Loucy (cell line): ENCODE measurements around the gene CCM2.

Experiments
- H2AFZ ChIP-seq: fragments of 200-600 bp; sonication (generic); 2 replicates; pipeline ENCODE4 v1.6.0; 2016; ENCODE audit warnings: antibody characterized with exemption, mild to moderate bottlenecking, low read length, moderate library complexity
- H3F3A ChIP-seq: fragments of 200-600 bp; 2 replicates; pipeline ENCODE4 v1.6.0; 2016; ENCODE audit warnings: antibody characterized with exemption, low read depth, mild to moderate bottlenecking
- H3K27me3 ChIP-seq: fragments of 200-600 bp; sonication (generic); 2 replicates; pipeline ENCODE4 v1.6.1; 2014; ENCODE audit warnings: low read length, mild to moderate bottlenecking; ENCODE audit not compliant: insufficient read depth, poor library complexity, severe bottlenecking
- H3K36me3 ChIP-seq: fragments of 200-600 bp; sonication (generic); 2 replicates; pipeline ENCODE4 v1.6.1; 2016; ENCODE audit warnings: low read length; ENCODE audit not compliant: insufficient read depth
- H3K4me1 ChIP-seq: fragments of 200-600 bp; sonication (generic); 2 replicates; pipeline ENCODE4 v1.5.1; 2014; ENCODE audit warnings: low read length, mild to moderate bottlenecking; ENCODE audit not compliant: insufficient read depth, poor library complexity, severe bottlenecking
- H3K4me2 ChIP-seq: fragments of 200-600 bp; sonication (generic); 2 replicates; pipeline ENCODE4 v1.6.0; 2014; ENCODE audit warnings: antibody characterized with exemption, low read length, low read depth, mild to moderate bottlenecking; ENCODE audit not compliant: poor library complexity, severe bottlenecking
- H3K4me3 ChIP-seq: fragments of 200-600 bp; sonication (generic); 2 replicates; pipeline ENCODE4 v1.5.1; 2014; ENCODE audit warnings: low read length, mild to moderate bottlenecking, mixed read lengths; ENCODE audit not compliant: poor library complexity, severe bottlenecking
- H3K79me2 ChIP-seq: fragments of 200-600 bp; sonication (generic); 2 replicates; pipeline ENCODE4 v1.6.1; 2014; ENCODE audit warnings: low read length; ENCODE audit not compliant: insufficient read depth
- H3K9ac ChIP-seq: fragments of 200-600 bp; sonication (generic); 2 replicates; pipeline ENCODE4 v1.6.0; 2014; ENCODE audit warnings: mild to moderate bottlenecking, low read depth, low read length, moderate library complexity; ENCODE audit not compliant: poor library complexity, severe bottlenecking
- H3K9me2 ChIP-seq: fragments of 200-600 bp; sonication (generic); replicated peaks from 2 replicates; pipeline ENCODE4 v1.6.1; 2016; ENCODE audit warnings: low read depth, low read length, mixed read lengths
- H3K9me3 ChIP-seq: fragments of 200-600 bp; sonication (generic); 2 replicates; pipeline ENCODE4 v1.6.1; 2014; ENCODE audit warnings: mild to moderate bottlenecking, antibody characterized with exemption, low read length, low read depth; ENCODE audit not compliant: insufficient read depth
- H4K20me1 ChIP-seq: fragments of 200-600 bp; sonication (generic); 2 replicates; pipeline ENCODE4 v1.6.0; 2014; ENCODE audit warnings: antibody characterized with exemption, low read length, mild to moderate bottlenecking; ENCODE audit not compliant: insufficient read depth, poor library complexity, severe bottlenecking
- EZH2phosphoT487 ChIP-seq: fragments of 200-600 bp; IDR thresholded peaks from 2 replicates; pipeline ENCODE4 v1.6.1; 2018; ENCODE audit warnings: antibody characterized with exemption, mild to moderate bottlenecking, moderate library complexity, borderline replicate concordance
- TF ChIP-seq, protein P1 (sequence below): fragments of 200-600 bp; sonication (generic); conservative IDR thresholded peaks from 2 replicates; pipeline ENCODE4 v1.5.1; 2014; ENCODE audit warnings: mild to moderate bottlenecking, antibody characterized with exemption, low read length

Gene CCM2

DNA sequence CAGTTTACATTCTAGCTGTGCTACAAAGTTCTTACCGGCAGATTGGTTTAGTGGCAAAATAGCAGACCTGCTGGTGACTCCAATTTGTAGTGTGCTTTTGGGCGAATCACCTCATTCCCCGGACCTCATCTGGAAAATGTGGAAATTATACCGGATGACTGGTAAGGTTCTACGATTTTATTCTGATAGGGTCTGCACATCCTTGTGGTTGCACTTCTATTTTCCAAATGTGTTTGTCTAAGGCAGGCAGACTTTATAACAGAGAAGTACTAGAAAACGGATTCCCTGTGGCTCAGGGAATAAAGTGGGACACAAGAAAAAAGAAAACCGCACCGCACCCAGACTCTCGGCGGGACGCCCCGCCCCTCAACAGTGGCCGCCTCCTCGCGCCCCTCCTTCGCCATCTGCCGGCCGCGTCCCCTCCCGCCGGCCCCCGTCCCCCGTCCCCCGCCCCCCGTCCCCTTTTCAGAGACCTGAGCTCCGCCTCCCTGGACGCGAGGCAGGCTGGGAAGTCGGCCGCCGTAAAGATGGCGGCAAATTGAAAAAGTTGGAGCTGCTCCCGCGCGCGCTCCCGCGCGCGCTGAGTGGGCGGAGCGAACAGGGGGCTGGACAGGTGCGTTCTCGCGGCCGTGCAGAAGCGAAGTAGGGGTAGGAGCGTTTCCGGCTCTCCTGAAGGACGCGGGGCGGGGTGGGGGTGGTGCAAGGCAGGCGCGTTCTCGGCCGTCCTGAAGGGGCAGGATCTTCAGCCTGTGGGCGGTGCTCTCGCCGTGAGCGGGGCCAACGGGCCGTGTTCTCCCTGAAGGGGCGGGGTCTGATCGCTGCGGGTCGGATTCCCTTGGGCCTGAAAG, 532 bp upstream of the CCM2 start:
- Histone ChIP-seq H3K4me2 (peak overlapping the region; percentile 90), H2AFZ (no peak overlapping the region), H3K9me2 (no peaks in the 10 kb centered on the region), H3K79me2 (peaks cover 63% of the 10 kb centered on the region), H3K36me3 (no peaks in the 10 kb centered on the region), H3K4me1 (peaks cover 68% of the 10 kb centered on the region), H4K20me1 (peaks cover 30% of the 10 kb centered on the region), H3F3A (peaks cover 23% of the 10 kb centered on the region), H3K9ac (peak overlapping the region; percentile 95), H3K9me3 (no peaks in the 10 kb centered on the region), H3K4me3 (peak overlapping the region; percentile 90), H3K27me3 (no peaks in the 10 kb centered on the region)
- no peak for TF ChIP-seq EZH2phosphoT487
- TF ChIP-seq, protein P1, sequence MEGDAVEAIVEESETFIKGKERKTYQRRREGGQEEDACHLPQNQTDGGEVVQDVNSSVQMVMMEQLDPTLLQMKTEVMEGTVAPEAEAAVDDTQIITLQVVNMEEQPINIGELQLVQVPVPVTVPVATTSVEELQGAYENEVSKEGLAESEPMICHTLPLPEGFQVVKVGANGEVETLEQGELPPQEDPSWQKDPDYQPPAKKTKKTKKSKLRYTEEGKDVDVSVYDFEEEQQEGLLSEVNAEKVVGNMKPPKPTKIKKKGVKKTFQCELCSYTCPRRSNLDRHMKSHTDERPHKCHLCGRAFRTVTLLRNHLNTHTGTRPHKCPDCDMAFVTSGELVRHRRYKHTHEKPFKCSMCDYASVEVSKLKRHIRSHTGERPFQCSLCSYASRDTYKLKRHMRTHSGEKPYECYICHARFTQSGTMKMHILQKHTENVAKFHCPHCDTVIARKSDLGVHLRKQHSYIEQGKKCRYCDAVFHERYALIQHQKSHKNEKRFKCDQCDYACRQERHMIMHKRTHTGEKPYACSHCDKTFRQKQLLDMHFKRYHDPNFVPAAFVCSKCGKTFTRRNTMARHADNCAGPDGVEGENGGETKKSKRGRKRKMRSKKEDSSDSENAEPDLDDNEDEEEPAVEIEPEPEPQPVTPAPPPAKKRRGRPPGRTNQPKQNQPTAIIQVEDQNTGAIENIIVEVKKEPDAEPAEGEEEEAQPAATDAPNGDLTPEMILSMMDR: no peak

DNA sequence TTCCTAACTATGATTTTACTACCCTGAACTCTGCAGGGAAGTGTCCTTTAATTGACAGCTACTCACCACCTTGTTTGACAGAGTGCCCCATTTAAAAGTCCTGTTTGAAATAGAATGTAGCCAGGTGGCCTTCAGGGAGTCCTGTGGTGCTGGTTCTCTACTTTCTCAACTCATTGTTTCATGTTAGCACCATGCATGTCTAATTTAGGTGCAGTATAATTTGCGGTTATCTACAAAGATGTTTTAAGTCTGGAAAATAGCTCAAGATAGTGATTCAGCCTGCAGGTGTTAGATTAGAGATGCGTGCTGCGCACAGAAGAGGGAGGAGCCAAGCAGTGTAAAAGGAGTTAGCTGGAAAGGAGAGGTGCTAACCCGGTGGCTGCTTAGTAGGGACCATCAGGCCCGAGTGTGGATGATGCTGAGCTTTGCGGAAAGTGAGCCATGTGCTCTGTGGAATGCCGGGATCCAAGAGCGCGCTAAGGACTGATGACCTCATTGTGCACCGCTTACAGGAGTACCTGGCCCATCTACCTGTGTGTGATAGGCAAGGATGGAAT, 1.2 kb downstream of the CCM2 start:
- TF ChIP-seq, protein P1: no peak
- no peak for TF ChIP-seq EZH2phosphoT487
- no peak overlapping the region for H2AFZ ChIP-seq
- H3K9me3 ChIP-seq: no peaks in the 10 kb centered on the region
- peaks cover 7% of the 10 kb centered on the region for H3F3A ChIP-seq
- no peaks in the 10 kb centered on the region for H3K36me3 ChIP-seq
- H3K27me3 ChIP-seq: no peaks in the 10 kb centered on the region
- peak overlapping the region; percentile 88 for H3K4me2 ChIP-seq
- peak overlapping the region; percentile 91 for H3K9ac ChIP-seq
- H3K79me2 ChIP-seq: peaks cover 80% of the 10 kb centered on the region
- no peaks in the 10 kb centered on the region for H3K9me2 ChIP-seq
- peaks cover 67% of the 10 kb centered on the region for H3K4me1 ChIP-seq
- peak overlapping the region; percentile 89 for H3K4me3 ChIP-seq
- peaks cover 38% of the 10 kb centered on the region for H4K20me1 ChIP-seq

DNA sequence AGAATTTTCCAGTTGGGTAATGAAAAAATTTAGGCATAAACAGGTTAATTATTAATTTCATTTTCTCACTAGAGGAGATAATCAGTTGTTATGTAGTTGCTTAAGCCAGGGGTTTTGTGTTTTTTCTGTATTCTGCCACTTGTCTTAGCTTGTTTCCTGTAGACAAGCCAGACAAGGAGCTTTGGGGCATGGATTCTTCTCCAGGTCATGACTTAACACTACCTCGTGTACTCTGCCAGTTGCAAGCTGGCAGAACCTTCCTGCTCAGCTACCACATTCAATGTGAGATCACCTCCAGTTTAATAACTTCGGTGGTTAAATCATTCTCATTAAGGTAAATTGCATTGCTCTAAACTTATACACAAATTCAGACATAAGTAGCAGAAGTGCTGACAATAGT, 1.8 kb downstream of the CCM2 start:
- Histone ChIP-seq H3K9me2 (no peaks in the 10 kb centered on the region), H3F3A (peaks cover 3% of the 10 kb centered on the region; the same call in 1 of the 2 replicates), H3K9me3 (no peaks in the 10 kb centered on the region), H3K27me3 (no peaks in the 10 kb centered on the region), H2AFZ (no peak overlapping the region), H4K20me1 (peaks cover 38% of the 10 kb centered on the region), H3K4me2 (peak overlapping the region; percentile 88), H3K9ac (peak overlapping the region; percentile 91), H3K4me3 (peak overlapping the region; percentile 89), H3K36me3 (no peaks in the 10 kb centered on the region), H3K79me2 (peaks cover 85% of the 10 kb centered on the region), H3K4me1 (peaks cover 65% of the 10 kb centered on the region)
- TF ChIP-seq, protein P1: no peak
- no peak for TF ChIP-seq EZH2phosphoT487
